HG02938 (cell line): ENCODE data around the gene NEXN.
"Not testable (repeated sequence)": the region's sequence is repeated elsewhere in the genome, so short reads cannot be mapped to it uniquely, and the experiment has no call there.

Experiments
- ATAC-seq: cut with Tn5 transposase; IDR thresholded peaks from one replicate; pipeline ENCODE4 v1.9.1; 2021; ENCODE audit warnings: mild to moderate bottlenecking, moderate library complexity; ENCODE audit not compliant: unreplicated experiment

Gene NEXN

DNA sequence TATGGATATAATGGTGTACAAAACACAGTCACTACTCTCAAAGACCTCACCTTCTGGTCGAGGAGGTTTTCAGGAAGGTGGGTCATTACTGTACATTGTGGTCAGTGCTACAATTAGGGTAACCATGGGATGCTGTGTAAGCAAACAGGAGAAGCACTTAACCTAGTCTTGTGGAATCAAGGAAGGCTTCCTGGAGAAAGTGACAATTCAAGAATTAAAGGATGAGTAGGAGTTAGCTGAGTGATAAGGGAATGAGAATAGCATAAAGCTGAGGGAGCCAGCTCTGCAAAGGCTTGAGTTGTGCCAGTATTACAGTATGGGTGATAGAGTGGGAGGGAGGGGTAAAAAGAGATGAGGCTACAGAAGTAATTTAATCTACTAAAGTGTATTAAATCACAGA, 17.2 kb downstream of the NEXN start:
- ATAC-seq, result no peak

- ATAC-seq, result no peak
Observed at GRCh38 chr1:77906019-77906545, 17.7 kb downstream of the NEXN start.

DNA sequence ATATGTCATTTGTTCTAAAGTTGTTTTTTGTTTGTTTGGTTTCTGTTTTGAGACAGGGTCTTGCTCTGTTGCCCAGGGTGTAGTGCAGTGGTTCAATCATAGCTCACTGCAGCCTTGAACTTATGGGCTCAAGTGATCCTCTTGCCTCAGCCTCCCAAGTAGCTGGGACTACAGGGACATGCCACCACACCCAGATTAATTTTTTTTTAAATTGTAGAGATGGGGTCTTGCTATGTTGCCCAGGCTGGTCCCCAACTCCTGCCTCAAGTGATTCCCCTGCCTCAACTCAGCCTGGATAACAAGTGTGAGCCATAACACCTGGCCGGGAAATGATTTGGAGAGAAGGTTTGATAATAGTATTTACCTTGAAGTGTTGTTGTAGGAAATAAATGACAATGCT, 18.2 kb downstream of the NEXN start:
- ATAC-seq, result no peak

DNA sequence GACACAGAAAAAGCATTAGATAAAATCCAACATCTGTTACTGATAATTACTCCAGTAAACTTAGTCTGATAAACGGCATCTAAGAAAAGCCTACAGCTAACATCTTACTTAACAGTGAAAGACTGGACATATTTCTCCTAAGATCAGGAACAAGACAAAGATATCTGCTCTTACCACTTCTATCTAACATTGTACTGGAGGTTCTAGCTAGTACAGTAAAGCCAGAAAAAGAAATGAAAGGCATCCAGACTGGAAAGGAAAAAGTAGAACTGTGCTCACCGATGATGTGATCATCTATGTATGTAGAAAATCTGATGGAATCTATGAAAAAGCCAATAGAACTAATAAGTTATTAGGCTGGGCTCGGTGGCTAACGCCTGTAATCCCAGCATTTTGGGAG, 21.7 kb downstream of the NEXN start:
- ATAC-seq, result no peak

GRCh38 chr1:77918918-77919317, 30.5 kb downstream of the NEXN start:
- not testable (repeated sequence) for ATAC-seq

DNA sequence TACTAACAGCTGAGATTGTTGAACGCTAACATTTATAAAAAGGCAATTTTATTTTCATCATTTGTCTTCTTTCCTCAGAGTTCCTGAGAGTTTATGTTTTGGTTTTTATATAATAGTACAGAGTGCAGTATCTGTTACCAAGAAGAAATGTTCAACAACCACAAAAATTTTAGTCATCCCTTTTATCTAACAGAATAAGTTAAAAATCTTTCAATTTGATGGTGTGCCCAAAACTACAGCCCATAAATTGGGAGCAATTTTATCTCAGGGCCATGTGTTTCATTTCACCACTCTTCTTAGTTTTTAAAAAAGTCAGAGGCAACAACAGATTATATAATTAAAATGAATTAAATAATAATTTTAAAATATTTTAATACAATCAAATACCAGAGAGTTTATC, 37.1 kb downstream of the NEXN start:
- no peak for ATAC-seq

DNA sequence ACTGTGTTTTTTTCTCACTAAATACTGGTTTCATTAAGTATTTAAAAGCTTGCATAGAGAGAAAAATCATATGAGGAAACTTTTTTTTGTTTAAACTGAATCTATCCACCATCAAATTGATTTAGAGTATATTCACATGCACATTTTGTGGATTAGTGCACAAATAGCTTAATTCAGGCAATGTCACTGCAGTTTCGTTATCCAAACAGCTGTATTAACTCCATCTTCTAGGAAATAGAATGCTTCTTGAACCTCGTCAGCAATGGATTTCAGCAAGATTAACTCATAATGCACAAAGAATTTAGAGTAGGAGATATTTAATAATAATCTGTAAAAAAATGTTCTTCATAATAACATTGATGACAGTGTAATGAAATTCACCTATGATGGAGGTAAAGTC, 37.5 kb downstream of the NEXN start:
- ATAC-seq, result no peak

DNA sequence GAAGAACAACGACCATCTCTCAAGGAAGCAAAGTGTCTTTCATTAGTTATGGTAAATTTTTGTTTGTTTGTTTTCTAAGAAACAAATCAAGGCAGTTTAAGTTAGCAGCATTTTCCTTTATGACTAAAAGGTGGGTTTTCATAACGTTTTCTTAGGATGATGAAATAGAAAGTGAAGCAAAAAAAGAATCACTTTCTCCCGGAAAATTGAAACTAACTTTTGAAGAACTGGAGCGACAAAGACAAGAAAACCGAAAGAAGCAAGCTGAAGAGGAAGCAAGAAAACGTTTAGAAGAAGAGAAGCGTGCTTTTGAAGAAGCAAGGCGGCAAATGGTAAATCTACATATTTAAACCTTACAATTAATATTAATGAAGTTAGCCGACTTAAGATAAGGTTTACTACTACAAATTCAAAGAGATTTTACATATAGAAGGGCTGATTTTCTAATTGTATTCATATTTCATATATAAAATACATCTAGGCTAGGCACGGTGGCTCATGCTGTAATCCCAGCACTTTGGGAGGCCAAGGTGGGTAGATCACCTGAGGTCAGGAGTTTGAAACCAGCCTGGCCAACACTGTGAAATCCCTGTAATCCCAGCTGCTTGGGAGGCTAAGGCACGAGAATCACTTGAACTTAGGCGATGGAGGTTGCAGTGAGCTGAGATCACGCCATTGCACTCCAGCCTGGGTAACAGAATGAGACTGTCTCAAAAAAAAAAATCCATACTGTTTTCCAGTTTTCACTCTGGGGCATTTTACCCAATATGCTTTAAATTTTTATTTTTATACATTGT, 38.3 kb downstream of the NEXN start:
- ATAC-seq, result no peak

DNA sequence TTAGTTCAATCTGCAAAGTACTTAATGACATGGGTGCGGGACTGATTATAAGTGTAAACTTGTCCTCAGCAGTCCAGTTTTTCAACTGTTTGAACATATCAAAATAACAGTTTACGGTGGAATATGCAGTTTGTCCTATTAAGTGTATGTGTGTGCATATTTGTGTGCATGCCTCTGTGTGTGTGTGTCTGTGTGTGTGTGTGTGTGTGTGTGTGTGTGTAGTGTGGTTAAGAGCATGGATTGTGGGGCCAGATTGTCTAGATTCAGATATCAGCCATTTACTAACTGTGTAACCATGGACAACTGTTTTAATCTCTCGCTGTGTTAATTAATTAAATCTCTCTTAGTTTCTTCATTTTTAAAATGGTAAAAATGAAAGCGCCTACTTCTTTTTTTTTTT, 39.0 kb downstream of the NEXN start:
- no peak for ATAC-seq

DNA sequence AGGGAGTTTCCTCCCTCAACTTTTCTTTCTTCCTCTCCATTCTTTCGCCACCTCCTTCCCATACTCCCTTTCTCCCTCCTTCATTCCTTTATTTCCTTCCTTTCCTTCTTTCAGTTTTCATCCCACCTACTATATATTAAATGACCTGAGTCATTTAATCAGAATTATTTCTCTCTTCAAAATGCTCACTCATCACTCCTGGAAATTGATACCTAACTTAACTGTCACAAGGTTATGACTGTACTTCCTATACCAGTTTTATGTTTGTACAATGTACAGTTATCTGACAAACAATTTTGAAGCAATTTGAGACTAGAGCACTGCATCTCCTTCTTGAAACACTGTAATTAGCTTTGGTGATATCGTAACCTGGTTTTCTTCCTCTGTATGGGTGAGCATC, 41.4 kb downstream of the NEXN start:
- no peak for ATAC-seq

DNA sequence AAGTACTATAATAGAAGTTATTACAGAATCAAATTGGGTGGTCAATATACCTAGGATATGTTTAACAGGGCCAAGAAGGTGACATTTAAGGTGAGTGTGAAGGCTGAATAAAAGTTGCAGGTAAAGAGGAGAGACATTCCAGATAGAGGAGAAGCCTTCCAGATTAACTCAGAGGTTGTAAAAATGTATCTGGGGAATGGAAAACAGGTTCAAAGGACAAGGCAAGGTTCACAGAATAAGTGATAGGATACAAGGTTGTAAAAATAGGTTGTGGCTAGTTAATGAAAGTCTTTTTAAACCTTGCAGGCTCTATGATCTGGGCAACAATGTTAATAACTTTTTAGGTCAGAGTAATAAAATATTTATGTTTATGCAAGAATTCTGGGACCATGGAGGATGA, 50.2 kb downstream of the NEXN start:
- no peak for ATAC-seq

DNA sequence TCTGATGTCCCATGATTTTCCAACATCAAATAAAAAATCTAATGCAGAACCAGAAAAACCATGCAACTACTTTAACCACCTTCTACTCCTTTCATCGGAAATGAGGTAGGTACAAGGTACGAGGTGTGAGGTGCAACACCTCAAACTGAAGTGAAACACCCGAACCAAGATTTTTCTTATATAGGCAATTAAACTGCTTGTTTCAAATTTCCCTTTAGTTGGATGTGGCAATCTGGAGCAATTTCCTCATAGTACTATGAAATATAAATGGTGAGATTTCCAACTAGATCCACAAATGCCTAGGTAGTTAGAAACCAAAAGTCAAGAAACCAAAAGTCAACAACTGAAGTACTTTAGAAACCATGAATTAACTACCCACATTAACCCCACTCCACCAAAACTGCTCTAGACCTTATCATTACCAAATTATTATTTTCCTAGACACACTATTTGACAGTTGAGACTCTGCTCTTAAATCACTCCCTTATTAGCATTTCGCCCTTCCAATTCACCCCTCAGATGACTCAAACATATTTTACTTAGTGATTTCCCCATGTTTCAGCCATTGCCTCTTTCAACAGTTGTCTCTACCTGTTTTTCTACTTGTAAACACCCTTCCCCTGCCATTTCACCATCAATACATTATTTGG, 52.6 kb downstream of the NEXN start:
- ATAC-seq, result no peak

- ATAC-seq, result no peak
Observed at GRCh38 chr1:77942400-77943140, 54.1 kb downstream of the NEXN start.

DNA sequence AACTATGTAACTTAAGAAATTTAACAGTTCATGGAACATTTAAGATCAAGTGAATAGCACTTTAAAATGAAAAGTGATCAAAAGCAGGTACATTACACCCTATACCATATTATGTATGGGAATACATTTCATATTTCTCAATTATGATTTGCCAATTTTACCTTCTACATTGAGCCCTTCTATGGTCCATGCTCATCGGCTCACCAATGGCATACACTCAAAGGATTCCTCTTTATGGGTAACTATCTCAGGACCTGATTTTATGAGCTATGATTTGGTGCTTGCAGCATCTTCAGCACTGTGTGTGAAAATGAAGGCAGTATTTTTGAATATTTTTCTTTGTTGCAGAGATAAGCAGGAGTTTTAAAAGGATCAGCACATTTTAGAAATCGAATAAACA, 56.9 kb downstream of the NEXN start:
- no peak for ATAC-seq

GRCh38 chr1:77948841-77949424, 60.5 kb downstream of the NEXN start:
- ATAC-seq, result no peak

GRCh38 chr1:77950873-77951272, 62.4 kb downstream of the NEXN start:
- peak; percentile 66 for ATAC-seq

DNA sequence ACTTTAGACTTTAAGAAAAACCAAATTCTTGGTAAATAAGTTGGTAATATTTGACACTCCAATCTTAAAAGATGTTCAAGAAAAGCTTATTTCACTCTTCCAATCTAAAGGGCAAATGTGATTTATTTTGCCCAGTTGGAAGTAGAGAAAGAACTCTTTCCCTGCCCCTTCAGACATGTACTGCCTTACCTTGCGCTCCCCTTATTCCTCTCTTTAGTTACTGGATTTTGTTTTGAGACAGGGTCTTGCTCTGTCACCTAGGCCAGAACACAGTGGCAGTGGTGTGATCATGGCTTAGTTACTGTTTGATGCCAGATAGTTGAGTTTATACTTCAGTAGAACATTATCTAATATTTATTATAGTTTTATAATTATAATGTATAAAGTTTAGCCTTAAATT, 62.9 kb downstream of the NEXN start:
- no peak for ATAC-seq

- no peak for ATAC-seq
Observed at GRCh38 chr1:77953907-77954306, 65.5 kb downstream of the NEXN start.

- no peak for ATAC-seq
Observed at GRCh38 chr1:77954521-77954920, 66.1 kb downstream of the NEXN start.

GRCh38 chr1:77955709-77956108, 67.3 kb downstream of the NEXN start:
- no peak for ATAC-seq

DNA sequence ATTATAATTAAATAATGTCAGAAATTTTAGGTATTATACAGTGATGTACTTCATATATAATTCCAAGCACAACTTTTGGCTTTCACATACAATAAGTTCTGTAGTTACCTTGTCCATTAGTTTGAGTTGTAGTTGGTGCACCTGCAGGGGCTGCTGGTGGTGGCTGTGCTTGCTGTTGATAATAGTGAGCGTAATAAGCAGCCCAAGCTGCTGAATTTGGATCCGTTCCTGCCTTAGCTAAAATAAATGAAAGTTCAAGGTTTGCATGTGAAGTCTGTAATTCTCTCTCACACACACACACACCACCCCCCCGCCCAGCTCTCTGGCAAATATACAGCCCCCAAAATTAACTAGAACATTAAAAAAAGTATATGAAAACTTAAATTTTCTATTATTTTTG, 68.0 kb downstream of the NEXN start:
- ATAC-seq, result no peak
